ENCODE measurements around the gene LHX2. TPM values are rescaled to one million over a fixed set of nuclear protein-coding genes. Genes with fewer than 3 reads are reported as not detected.

Gene LHX2
- total and polyA plus RNA-seq, 10 donors, result 0.20 to 0.35 (median 0.28) TPM; not detected in 5

- peaks cover 5 to 20% (median 12%) of the 10 kb centered on the region in 6 donors for H3K4me1 ChIP-seq
- no peak overlapping the region for H3K4me3 ChIP-seq
- peaks cover 0 to 98% (median 18%) of the 10 kb centered on the region in 7 donors for H3K27me3 ChIP-seq (replicated peaks in 1 of 7)
- intact Hi-C loops (cut with DNase I; ENCODE audit: low total_unique reads), result no loop called here
- H3K27ac ChIP-seq, result no peak overlapping the region
- no peaks in the 10 kb centered on the region for H3K36me3 ChIP-seq
- TF ChIP-seq POLR2AphosphoS5 (IDR thresholded peaks at IDR 0.05), result no peak
- TF ChIP-seq, protein P1, sequence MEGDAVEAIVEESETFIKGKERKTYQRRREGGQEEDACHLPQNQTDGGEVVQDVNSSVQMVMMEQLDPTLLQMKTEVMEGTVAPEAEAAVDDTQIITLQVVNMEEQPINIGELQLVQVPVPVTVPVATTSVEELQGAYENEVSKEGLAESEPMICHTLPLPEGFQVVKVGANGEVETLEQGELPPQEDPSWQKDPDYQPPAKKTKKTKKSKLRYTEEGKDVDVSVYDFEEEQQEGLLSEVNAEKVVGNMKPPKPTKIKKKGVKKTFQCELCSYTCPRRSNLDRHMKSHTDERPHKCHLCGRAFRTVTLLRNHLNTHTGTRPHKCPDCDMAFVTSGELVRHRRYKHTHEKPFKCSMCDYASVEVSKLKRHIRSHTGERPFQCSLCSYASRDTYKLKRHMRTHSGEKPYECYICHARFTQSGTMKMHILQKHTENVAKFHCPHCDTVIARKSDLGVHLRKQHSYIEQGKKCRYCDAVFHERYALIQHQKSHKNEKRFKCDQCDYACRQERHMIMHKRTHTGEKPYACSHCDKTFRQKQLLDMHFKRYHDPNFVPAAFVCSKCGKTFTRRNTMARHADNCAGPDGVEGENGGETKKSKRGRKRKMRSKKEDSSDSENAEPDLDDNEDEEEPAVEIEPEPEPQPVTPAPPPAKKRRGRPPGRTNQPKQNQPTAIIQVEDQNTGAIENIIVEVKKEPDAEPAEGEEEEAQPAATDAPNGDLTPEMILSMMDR (IDR thresholded peaks at IDR 0.05 in 8 of 11, conservative IDR thresholded peaks at IDR 0.05 in 3 of 11), result no peak
- TF ChIP-seq POLR2A (IDR thresholded peaks at IDR 0.05), result no peak
- DNase-seq, result peak; percentile 48
- 69 to 78% (median 73%) methylated on average over 9 of the region's 9 CpGs for WGBS, 5 donors
- H3K9me3 ChIP-seq, result no peaks in the 10 kb centered on the region
Observed at GRCh38 chr9:124038790-124039633, 27.4 kb downstream of the LHX2 start.

GRCh38 chr9:124040186-124040931 is 28.8 kb downstream of the LHX2 start:
- intact Hi-C loops (cut with DNase I; ENCODE audit: low total_unique reads), result loop anchor here (5.0 kb wide), 1 partner anchor 498 kb away; no protein-coding TSS in a partner anchor

DNA sequence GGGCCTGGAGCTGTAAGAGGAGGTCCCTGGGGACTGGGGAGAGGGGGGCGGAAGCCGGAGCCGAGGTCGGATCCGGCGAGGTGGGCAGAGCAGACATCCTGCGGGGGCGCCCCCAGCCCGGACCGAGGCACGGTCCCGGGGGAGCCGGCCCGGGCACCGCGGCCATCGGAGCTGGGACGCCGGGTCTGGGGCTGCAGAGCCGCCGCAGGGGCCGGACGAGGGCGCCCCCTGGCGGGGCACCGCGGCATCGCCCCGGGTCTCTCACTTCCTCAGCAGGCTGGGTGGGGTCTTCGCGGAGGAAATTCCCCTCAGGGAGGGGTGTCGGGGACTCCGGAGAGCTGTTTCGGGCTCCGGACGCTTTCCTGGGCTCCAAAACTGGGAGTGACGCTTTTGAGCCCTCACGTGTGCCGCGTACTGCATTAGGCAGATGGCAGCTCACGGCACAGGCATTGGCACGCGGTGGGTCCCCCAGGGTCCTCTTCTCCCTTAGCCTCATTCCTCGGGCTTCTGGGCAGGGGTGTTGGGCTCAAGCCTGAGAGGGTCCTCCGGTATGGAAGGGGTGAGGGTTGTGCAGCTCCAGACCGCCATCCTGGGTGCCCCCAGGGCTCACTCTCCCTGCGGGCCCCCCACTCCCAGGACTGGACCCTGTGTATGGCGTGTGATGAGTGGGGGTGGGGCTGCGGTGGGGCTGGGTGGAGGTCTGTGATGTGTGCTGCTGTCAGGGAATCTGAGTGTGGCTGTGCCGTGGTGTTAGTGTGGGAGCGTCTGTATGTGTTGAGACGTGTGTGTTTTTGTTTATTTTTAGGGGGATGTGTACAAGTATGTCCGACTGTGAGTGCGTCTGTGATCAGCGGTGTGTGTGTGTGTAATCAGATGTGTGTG is 29.6 kb downstream of the LHX2 start:
- H3K27me3 ChIP-seq (replicated peaks in 1 of 7), result peaks cover 0 to 100% (median 35%) of the 10 kb centered on the region in 7 donors
- 11 to 21% (median 13%) methylated on average over 27 to 55 of the region's 55 CpGs for WGBS, 5 donors
- no peaks in the 10 kb centered on the region for H3K9me3 ChIP-seq
- peaks cover 8 to 34% (median 25%) of the 10 kb centered on the region in 6 donors for H3K4me1 ChIP-seq
- intact Hi-C loops (cut with DNase I; ENCODE audit: low total_unique reads), result loop anchor here (5.0 kb wide), 1 partner anchor 499 kb away; no protein-coding TSS in a partner anchor
- H3K4me3 ChIP-seq, result peak overlapping the region in 7 of 8 donors; percentile 24 to 66 (median 30)
- TF ChIP-seq POLR2A (IDR thresholded peaks at IDR 0.05) (no peak), POLR2AphosphoS5 (IDR thresholded peaks at IDR 0.05) (peak in 1 of 3 donors; percentile 46)
- TF ChIP-seq, protein P1 (IDR thresholded peaks at IDR 0.05 in 8 of 11, conservative IDR thresholded peaks at IDR 0.05 in 3 of 11), result peak; percentile 54 to 99 (median 90)
- DNase-seq, result peak; percentile 88
- no peak overlapping the region for H3K27ac ChIP-seq
- no peaks in the 10 kb centered on the region for H3K36me3 ChIP-seq

More at GRCh38 chr9:124040186-124040931, 28.8 kb downstream of the LHX2 start:
- TF ChIP-seq POLR2AphosphoS5 (IDR thresholded peaks at IDR 0.05), result no peak
- Histone ChIP-seq H3K9me3 (no peaks in the 10 kb centered on the region), H3K4me3 (peak overlapping the region in 6 of 8 donors; percentile 24 to 66 (median 30)), H3K27ac (no peak overlapping the region), H3K27me3 (replicated peaks in 1 of 7) (peaks cover 0 to 100% (median 27%) of the 10 kb centered on the region in 7 donors), H3K36me3 (no peaks in the 10 kb centered on the region), H3K4me1 (peaks cover 5 to 26% (median 19%) of the 10 kb centered on the region in 6 donors)
- DNase-seq, result peak; percentile 28
- WGBS, 5 donors, result 31 to 34% (median 31%) methylated on average over 16 to 21 of the region's 21 CpGs

DNA sequence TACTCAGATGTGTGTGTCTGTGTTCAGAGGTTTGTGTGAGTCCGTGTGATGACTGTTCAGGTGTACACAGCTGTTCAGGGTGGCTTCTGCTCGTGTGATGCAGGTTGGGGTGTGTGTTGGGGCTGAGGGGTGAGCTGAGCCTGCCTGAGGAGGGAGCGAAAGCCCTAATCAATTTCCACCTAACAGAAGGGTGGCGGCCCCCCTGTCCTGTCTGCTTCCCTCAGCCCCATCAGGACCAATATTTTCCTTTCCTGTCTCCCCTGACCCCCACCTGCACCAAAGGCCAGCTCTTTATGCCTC is 30.2 kb downstream of the LHX2 start:
- Histone ChIP-seq H3K9me3 (no peaks in the 10 kb centered on the region), H3K27ac (no peak overlapping the region), H3K4me3 (no peak overlapping the region), H3K4me1 (peaks cover 8 to 34% (median 25%) of the 10 kb centered on the region in 6 donors), H3K27me3 (replicated peaks in 1 of 7) (peaks cover 0 to 100% (median 36%) of the 10 kb centered on the region in 7 donors), H3K36me3 (no peaks in the 10 kb centered on the region)
- peak; percentile 52 for DNase-seq
- intact Hi-C loops (cut with DNase I; ENCODE audit: low total_unique reads), result loop anchor here (5.0 kb wide), 1 partner anchor 499 kb away; no protein-coding TSS in a partner anchor
- TF ChIP-seq, protein P1 (IDR thresholded peaks at IDR 0.05 in 8 of 11, conservative IDR thresholded peaks at IDR 0.05 in 3 of 11), result no peak
- TF ChIP-seq POLR2AphosphoS5 (IDR thresholded peaks at IDR 0.05), result no peak
- TF ChIP-seq POLR2A (IDR thresholded peaks at IDR 0.05), result no peak
- 41 to 70% (median 65%) methylated on average over 4 of the region's 4 CpGs for WGBS, 5 donors
